Epithelial cell of esophagus (primary cell): ENCODE measurements around the gene CDRT4.

Experiments
- DNase-seq: peaks from one replicate; pipeline ENCODE4 v3.0.0; 2010; ENCODE audit warnings: low read depth
- H3K4me3 ChIP-seq: 2 replicates; pipeline ENCODE4 v1.5.1; 2011; ENCODE audit warnings: mild to moderate bottlenecking, low read length, control low read depth
- CTCF ChIP-seq: IDR thresholded peaks from 2 replicates; pipeline ENCODE4 v1.5.1; 2011; ENCODE audit warnings: low read depth, mild to moderate bottlenecking, low read length, control low read depth, inconsistent platforms; ENCODE audit not compliant: insufficient read depth; ENCODE audit errors: missing control alignments

Gene CDRT4

GRCh38 chr17:15467592-15467991 lies at the start of gene CDRT4:
TSS of gene CDRT4 (minus strand) at chr17:15467621. CDS start at chr17:15440238, 27,383 bp downstream.
- H3K4me3 ChIP-seq: no peak within 1 kb of the TSS
- DNase-seq: no peak
- TF ChIP-seq CTCF: no peak

GRCh38 chr17:15516150-15516549 lies 48.7 kb upstream of the CDRT4 start:
- H3K4me3 ChIP-seq: no peak overlapping the region
- DNase-seq: peak; percentile 43
- TF ChIP-seq CTCF: no peak

- no peak for TF ChIP-seq CTCF
- no peak for DNase-seq
- no peak overlapping the region for H3K4me3 ChIP-seq
Observed at GRCh38 chr17:15514469-15514868, 47.0 kb upstream of the CDRT4 start.

- TF ChIP-seq CTCF: no peak
- DNase-seq: no peak
- H3K4me3 ChIP-seq: no peak overlapping the region
Observed at GRCh38 chr17:15513856-15514459, 46.5 kb upstream of the CDRT4 start.

GRCh38 chr17:15513058-15513791 lies 45.8 kb upstream of the CDRT4 start:
- DNase-seq: no peak
- no peak overlapping the region for H3K4me3 ChIP-seq
- TF ChIP-seq CTCF: no peak

- no peak for DNase-seq
- no peak for TF ChIP-seq CTCF
- no peak overlapping the region for H3K4me3 ChIP-seq
Observed at GRCh38 chr17:15512071-15512709, 44.8 kb upstream of the CDRT4 start.
